ENCODE data around the gene C11orf16.

GRCh38 chr11:8911029-8911823, 21.5 kb downstream of the C11orf16 start, which contains the start of gene AKIP1:
- TF ChIP-seq POLR2AphosphoS5 (IDR thresholded peaks at IDR 0.05) (peak; percentile 61 to 87 (median 70)), CTCF (IDR thresholded peaks at IDR 0.05) (no peak), EP300 (IDR thresholded peaks at IDR 0.05; ENCODE audit: low read depth) (no peak)

Measured in transverse colon (tissue), 4 donors.